HL-60 (cell line): ENCODE data around the gene ATP6V0D1.

Experiments used
- DNase-seq, 2 experiments: peaks; one replicate each; pipeline ENCODE4 v3.0.0-alpha.2; 2010 to 2020; ENCODE audit warnings: low read depth in 1 of 2, low spot score in 1 of 2
- H3K27ac ChIP-seq: fragments of 250-450 bp; sonication (Bioruptor Pico); replicated peaks from 2 replicates; pipeline ENCODE4 v1.5.1; 2020; ENCODE audit warnings: mild to moderate bottlenecking, moderate library complexity
- H3K27me3 ChIP-seq: fragments of 250-450 bp; sonication (Bioruptor Pico); 2 replicates; pipeline ENCODE4 v1.5.1; 2021; ENCODE audit warnings: mild to moderate bottlenecking, moderate library complexity; ENCODE audit not compliant: insufficient read depth, poor library complexity, severe bottlenecking
- H3K4me3 ChIP-seq: replicated peaks from 2 replicates; pipeline ENCODE4 v1.5.1; 2011; ENCODE audit warnings: mild to moderate bottlenecking, control low read depth, low read length; ENCODE audit not compliant: insufficient read depth
- CTCF ChIP-seq: IDR thresholded peaks from one replicate; pipeline ENCODE4 v1.5.1; 2011; ENCODE audit warnings: low read length, control low read depth, inconsistent platforms; ENCODE audit not compliant: insufficient read depth
- GABPA ChIP-seq: IDR thresholded peaks from 2 replicates; pipeline ENCODE4 v1.6.1; 2012; ENCODE audit warnings: low read depth
- POLR2AphosphoS5 ChIP-seq: IDR thresholded peaks from 2 replicates; pipeline ENCODE4 v1.6.1; 2012; ENCODE audit warnings: low read depth
- REST ChIP-seq: IDR thresholded peaks from 2 replicates; pipeline ENCODE4 v1.6.1; 2012; ENCODE audit warnings: low read depth; ENCODE audit not compliant: insufficient replicate concordance
- SPI1 ChIP-seq: IDR thresholded peaks from 2 replicates; pipeline ENCODE4 v1.6.1; 2012; ENCODE audit warnings: low read depth, mild to moderate bottlenecking, borderline replicate concordance

The ATP6V0D1 gene

GRCh38 chr16:67528870-67529581 lies 48.1 kb upstream of the ATP6V0D1 start:
- peak in 1 of 2 experiments; percentile 38 for DNase-seq
- no peaks in the 10 kb centered on the region for H3K27me3 ChIP-seq
- TF ChIP-seq POLR2AphosphoS5 = no peak
- no peak for TF ChIP-seq GABPA
- TF ChIP-seq REST = no peak
- TF ChIP-seq CTCF = no peak
- TF ChIP-seq SPI1 = no peak
- peak overlapping the region; percentile 52 for H3K27ac ChIP-seq
- peak overlapping the region; percentile 63 for H3K4me3 ChIP-seq

GRCh38 chr16:67528222-67528869 lies 47.4 kb upstream of the ATP6V0D1 start, which contains the start of gene RIPOR1:
TSS of gene RIPOR1 (plus strand) at chr16:67528829. CDS start at chr16:67538447, 9,618 bp downstream.
- TF ChIP-seq SPI1 = no peak
- TF ChIP-seq GABPA = no peak
- no peak for TF ChIP-seq REST
- peak within 1 kb of the TSS; percentile 63 for H3K4me3 ChIP-seq
- H3K27ac ChIP-seq = peak within 1 kb of the TSS; percentile 52
- no peaks in the 10 kb centered on the region for H3K27me3 ChIP-seq
- peak in 1 of 2 experiments; percentile 29 for DNase-seq

- no peak overlapping the region for H3K27ac ChIP-seq
- H3K27me3 ChIP-seq = no peaks in the 10 kb centered on the region
- TF ChIP-seq REST (no peak), GABPA (no peak), POLR2AphosphoS5 (no peak), SPI1 (no peak), CTCF (no peak)
- no peak for DNase-seq
- no peak overlapping the region for H3K4me3 ChIP-seq
Observed at GRCh38 chr16:67526149-67526791, 45.3 kb upstream of the ATP6V0D1 start.
